HG02610 (cell line): ENCODE measurements around the gene RPRD1B.

ENCODE experiments used
- ATAC-seq: cut with Tn5 transposase; IDR thresholded peaks from one replicate; pipeline ENCODE4 v1.9.1; 2021; ENCODE audit warnings: mild to moderate bottlenecking, moderate library complexity; ENCODE audit not compliant: unreplicated experiment

Gene RPRD1B, protein sequence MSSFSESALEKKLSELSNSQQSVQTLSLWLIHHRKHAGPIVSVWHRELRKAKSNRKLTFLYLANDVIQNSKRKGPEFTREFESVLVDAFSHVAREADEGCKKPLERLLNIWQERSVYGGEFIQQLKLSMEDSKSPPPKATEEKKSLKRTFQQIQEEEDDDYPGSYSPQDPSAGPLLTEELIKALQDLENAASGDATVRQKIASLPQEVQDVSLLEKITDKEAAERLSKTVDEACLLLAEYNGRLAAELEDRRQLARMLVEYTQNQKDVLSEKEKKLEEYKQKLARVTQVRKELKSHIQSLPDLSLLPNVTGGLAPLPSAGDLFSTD

DNA sequence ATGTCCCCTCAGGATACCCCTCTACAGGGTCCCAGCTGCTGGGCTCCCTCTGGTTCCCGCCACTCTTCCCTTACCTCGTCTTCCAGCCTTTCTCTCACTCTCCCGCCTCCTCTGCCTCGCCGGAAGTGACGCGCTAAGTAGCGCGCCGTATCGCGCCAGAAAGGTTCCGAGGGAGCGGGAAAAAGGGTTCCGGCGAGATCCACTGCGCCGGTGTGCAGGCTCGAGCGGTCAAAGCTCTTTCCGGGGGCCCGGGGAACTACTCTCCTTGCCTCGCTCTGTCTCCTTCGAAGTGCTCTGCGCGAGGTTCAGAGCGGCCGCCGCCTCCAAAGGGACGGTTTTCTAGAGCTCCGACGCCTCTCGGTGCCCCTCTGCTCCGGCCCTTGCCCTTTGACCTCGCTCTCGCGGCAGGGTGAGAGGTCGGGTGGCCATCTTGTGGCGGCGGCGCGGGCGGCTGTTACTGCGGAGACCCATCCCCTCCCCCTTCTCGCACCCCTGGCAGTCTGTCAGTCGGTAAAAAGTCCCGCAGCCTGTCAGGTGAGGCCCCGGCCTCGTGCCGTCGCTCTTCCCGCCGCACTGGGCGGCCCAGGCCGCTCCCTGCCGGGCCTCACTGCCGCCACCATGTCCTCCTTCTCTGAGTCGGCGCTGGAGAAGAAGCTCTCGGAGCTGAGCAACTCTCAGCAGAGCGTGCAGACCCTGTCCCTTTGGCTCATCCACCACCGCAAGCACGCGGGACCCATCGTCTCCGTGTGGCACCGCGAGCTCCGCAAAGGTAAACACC is at the start of gene RPRD1B, which contains the start of gene TTI1:
Gene RPRD1B, plus strand, starts transcription at position 417 of the 778 bp plus-strand sequence. Its CDS starts 202 bp downstream, at position 619.
Gene TTI1, minus strand, starts transcription at position 127 of the 778 bp plus-strand sequence. CDS start 19,640 bp downstream, outside the sequence.
- ATAC-seq, result peak; percentile 80

DNA sequence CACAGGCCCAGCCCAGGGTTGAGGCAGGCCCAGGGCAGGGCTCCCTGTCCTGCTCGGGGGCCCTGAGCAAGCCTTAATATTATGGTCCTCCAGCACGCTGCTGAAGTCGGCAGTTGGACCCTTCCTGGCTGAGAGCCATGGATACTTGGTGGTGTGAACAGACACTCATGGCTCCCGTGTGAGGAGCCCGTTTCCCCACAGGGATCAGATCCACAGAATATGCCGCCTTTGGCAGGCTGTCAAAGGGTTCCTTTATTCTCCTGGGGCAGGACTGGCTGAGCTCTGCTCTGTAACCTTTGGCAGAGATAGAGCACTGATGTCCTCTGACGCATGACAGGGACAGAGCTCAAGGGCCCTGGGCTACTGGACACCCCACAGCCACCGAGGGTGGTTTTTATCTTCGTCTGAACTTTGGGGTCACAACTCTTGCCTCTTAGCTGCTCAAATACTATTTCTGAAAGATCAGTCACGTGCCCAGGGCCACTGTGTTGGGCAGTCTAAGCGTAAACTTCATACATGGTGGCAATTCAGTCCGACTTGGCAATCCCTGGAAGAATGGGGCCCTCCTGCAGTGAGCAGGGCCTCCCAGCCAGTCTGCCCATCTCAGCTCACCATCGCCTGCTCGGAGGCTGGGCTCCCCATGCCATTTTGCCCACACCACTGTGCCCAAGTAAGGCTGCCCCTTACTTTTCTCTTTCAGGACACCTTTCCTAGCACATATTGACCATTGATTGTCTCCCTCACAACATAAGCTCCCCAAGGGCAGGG is 49.3 kb upstream of the RPRD1B start:
- ATAC-seq, result no peak

GRCh38 chr20:37986044-37986858 is 47.3 kb upstream of the RPRD1B start:
- ATAC-seq, result no peak

GRCh38 chr20:37986873-37987601 is 46.5 kb upstream of the RPRD1B start:
- no peak for ATAC-seq

- ATAC-seq, result no peak
Measured at GRCh38 chr20:37987602-37988290, 45.8 kb upstream of the RPRD1B start.

DNA sequence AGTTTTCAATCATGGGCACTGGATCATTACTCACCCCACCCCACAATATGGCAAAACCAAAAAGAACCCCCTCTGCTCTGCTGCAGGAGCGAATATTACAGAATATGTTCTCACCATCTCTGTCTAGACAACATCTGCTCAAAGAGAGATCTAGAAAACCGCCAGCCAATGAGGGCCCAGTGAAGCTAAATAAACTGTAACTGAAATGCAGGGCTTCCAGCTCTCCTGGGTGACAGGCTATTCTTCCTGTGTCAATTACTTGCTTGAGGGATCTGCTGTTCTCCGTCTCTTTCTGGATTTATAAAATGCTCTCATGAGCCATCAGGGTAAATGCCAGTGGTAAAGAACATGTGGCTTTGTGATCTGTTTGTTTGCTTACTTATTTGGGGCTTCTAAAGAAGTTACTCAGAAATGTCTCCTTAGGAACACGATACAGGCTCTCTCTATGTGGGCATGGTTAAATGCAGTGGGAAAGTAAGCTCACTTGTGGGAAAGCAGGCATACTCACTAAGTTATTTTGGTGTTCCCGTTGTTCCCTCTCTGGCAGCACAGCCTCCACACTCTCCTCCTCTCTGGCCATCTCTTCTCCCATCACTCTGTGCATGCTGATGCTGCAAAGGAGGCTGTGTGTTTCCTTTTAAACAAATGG is 45.1 kb upstream of the RPRD1B start:
- ATAC-seq, result no peak

DNA sequence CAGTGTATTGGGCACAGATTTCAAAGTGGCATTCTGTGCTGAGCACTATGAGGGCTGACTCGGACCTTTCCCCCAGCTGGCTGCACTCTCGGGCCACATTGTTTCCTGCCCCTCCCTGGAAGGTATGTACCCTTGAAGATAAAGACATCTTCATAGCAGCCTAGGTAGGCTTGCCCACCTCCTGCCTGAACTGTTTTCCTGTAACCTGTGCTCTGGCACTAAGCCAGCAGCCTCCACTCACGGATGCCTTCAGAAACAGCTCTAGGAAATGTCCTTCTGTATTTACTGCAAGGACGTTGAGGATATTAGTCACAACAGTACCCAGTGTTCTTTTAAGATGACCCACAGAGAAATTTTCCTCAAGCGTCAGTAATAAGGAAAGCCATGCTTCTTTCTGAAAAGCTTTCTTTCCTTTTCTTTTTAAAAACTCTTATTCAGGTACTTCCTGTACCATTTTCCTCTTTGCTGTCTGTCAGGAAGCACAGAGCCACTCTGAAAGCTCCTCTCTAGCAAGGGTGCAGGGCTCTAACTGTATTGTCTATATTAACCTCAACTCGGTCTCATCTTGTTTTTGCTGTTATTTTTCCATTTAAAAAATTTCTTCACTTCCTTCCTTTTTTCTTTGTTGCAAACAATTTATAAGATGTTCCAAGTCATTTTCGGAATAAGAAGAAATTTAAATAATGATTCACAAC is 43.8 kb upstream of the RPRD1B start:
- no peak for ATAC-seq

GRCh38 chr20:37990571-37991151 is 42.9 kb upstream of the RPRD1B start:
- ATAC-seq, result peak; percentile 91

DNA sequence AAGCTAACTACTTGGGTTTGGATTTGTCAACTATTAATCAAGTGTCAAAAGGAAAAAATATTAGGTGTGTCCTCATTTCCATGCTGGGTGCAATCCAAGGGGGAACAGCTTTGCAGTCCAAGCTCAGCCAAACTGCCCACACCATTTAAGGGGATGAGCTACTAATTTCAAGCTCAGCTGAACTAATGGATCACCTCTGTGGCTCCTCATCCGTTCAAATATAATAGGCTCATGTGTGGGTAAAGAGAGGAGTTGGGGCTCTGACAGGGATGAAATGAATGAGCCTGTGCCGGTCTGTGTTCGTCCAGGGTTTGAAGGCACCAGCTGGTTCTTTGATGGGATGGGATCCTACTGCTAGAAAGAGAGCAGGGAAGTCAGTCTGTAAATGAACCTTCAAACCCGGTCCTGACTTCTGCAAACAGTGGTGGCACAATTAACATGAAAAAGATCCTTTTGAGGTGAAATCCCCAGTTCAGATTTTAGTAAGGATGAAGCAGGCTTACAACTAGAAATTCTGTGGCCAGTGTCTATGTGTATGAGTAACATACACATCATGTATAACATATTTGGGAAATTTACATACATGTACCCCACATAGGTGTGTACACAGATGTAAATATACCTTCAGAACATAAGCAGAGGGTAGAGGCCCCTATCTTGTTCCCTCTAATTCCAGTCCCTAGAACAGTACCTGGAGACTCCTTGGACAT is 42.2 kb upstream of the RPRD1B start:
- ATAC-seq, result no peak

GRCh38 chr20:37991908-37992307 is 41.6 kb upstream of the RPRD1B start:
- no peak for ATAC-seq

- no peak for ATAC-seq
Measured at GRCh38 chr20:37992802-37993409, 40.6 kb upstream of the RPRD1B start.

DNA sequence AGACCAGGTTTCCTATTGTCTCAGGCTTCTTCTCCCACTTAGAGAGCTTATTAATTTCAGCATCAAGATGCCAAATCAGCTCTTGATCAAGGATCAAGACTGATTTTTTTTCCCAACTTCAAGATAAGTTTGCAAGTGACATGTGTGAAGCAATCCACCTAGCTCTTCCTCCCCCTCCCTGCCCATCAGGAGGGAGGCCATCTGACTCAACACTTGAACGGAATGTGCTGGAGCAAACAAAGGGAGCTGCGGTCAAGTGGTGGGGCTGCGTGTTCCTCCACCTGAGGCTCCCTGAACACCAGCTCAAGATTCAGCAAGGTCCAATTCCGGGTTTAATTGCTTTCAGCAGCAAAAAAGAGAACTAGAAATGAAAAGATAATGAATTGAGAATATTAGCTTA is 39.0 kb upstream of the RPRD1B start:
- ATAC-seq, result no peak

DNA sequence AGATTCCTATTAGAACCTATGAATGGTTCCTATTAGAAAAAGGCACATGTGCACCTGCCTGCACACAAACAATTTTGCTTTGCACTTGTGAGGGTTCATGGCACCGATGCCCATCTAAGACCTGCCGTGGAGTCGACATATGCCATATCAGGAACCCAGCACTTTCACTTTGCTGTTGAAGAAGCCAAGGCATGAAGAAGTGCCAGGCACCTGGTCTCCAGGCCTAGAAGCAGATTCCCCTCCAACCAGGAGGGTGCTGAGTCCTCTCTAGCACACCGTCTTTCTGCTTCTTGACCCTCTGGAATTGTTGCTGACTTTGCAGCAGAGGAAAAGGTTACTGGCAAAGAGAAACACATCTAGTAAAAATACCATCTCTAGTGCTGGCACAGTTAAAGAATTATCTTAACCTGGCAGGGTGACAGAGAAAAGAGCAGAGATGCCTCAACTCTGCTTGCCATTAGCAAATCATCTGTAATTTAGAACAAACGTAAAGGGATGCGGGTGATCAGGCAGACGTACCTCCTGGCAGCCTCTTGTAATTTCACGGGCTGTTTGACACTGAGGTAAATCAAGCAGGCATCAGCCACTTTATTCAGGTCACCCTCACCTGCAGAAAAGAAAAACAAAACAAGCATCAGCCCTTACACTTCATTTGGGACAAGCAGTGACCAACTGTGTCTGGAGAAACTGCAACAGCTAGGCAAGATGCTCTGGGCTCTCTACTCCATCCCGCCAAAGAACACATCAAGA is 37.5 kb upstream of the RPRD1B start:
- ATAC-seq, result no peak

- no peak for ATAC-seq
Measured at GRCh38 chr20:37997516-37997915, 36.0 kb upstream of the RPRD1B start.

DNA sequence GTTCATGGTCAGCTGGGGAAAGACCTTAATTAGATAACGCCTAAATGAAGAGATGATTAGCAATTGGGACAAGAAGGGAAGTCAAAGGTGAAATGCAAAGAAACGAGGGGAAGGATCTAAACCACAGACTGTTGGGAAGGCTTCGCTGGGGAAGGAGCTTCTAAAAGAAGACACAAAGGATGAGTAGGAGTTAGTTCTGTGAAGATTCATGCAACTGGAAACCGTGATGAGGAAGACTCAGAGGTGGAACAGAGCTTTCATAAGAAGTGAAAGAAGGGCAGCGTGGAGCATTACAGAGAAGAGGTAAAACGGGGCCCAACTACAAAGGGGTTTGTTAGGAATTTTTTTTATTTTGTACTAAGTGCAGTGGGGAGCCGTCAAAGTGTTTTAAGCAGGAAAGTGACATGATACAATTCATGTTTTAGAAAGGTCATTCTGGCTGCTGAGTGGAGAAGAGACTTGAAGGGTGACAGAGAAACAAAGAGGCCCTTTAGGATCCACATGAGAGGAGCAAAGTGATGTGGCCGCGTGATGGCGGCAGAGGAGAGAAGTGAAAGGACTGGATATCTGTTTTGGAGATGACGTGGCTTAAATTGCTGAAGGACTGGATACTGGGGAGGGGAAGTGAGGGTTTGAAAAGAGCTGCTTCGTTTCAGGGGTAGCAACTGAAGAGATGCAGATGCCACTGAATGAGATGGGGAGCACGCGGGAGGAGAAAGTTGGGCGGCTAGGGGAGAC is 33.9 kb upstream of the RPRD1B start:
- no peak for ATAC-seq
